ENCODE measurements around the gene RSPO1. TPM values are rescaled to one million over a fixed set of nuclear protein-coding genes. Genes with fewer than 3 reads are reported as not detected.
"Not testable (repeated sequence)": the region's sequence is repeated elsewhere in the genome, so short reads cannot be mapped to it uniquely, and the experiment has no call there.

RSPO1 gene
- under 1 TPM in 2 of 10 donors, not detected in 8; 0.10 to 0.35 TPM for total RNA-seq
- under 1 TPM in 1 of 2 donors, not detected in 1; 0.03 TPM for polyA plus RNA-seq
- long read RNA-seq, donor 1, partial matches to known transcripts = 1 of 2 reads
- long read RNA-seq, donor 1, other reads (novel, unspliced or antisense) = 0 of 2 reads
- long read RNA-seq, donor 2 = 0 reads
- long read RNA-seq, donor 3 = 0 reads

- WGBS, 2 donors = 1% methylated on average over 62 to 72 of the region's 72 CpGs
Observed at GRCh38 chr1:37634244-37634991, at the start of gene RSPO1. RSPO1 (minus strand) TSS chr1:37634892; CDS start chr1:37629661, 5,231 bp downstream.

DNA sequence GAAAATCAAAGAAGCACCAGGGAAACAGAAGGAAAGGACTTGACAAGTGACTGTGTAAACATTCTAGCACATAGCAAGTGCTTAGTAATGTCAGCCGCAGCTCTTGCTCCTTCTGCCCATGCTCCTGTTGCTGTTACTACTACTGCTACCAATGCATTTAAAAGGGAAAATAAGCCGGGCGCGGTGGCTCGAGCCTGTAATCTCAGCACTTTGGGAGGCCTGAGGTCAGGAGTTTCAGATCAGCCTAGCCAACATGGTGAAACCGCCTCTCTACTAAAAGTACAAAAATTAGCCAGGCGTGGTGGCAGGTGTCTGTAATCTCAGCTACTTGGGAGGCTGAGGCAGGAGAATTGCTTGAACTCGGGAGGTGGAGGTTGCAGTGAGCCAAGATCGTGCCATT lies 49.5 kb upstream of the RSPO1 start:
- intact Hi-C loops (cut with DNase I) = loop anchor here in 9 of 10 donors (5.0 to 10.0 kb wide), 6 partner anchors 77 to 232 kb away; partner anchors contain the start of gene GNL2 (in 1 of the 9)
- H3K9me3 ChIP-seq, H3K27ac ChIP-seq, ATAC-seq, H3K27me3 ChIP-seq, DNase-seq, H3K4me3 ChIP-seq: not testable (repeated sequence)
- peaks cover 0 to 81% (median 30%) of the 10 kb centered on the region in 9 donors for H3K36me3 ChIP-seq
- 92 to 96% methylated on average over 9 of the region's 9 CpGs for WGBS, 2 donors
- peaks cover 2 to 11% (median 7%) of the 10 kb centered on the region in 9 donors for H3K4me1 ChIP-seq

More at GRCh38 chr1:37634244-37634991, at the start of gene RSPO1:
- ATAC-seq (peak in 4 of 8 donors; percentile 25 to 59 (median 34)), DNase-seq (no peak)
- H3K27me3 ChIP-seq = peaks cover 12 to 99% (median 97%) of the 10 kb centered on the region in 7 donors
- H3K4me1 ChIP-seq = peaks cover 0 to 12% (median 5%) of the 10 kb centered on the region in 9 donors
- H3K36me3 ChIP-seq = no peaks in the 10 kb centered on the region
- TF ChIP-seq, protein P1, sequence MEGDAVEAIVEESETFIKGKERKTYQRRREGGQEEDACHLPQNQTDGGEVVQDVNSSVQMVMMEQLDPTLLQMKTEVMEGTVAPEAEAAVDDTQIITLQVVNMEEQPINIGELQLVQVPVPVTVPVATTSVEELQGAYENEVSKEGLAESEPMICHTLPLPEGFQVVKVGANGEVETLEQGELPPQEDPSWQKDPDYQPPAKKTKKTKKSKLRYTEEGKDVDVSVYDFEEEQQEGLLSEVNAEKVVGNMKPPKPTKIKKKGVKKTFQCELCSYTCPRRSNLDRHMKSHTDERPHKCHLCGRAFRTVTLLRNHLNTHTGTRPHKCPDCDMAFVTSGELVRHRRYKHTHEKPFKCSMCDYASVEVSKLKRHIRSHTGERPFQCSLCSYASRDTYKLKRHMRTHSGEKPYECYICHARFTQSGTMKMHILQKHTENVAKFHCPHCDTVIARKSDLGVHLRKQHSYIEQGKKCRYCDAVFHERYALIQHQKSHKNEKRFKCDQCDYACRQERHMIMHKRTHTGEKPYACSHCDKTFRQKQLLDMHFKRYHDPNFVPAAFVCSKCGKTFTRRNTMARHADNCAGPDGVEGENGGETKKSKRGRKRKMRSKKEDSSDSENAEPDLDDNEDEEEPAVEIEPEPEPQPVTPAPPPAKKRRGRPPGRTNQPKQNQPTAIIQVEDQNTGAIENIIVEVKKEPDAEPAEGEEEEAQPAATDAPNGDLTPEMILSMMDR (IDR thresholded peaks at IDR 0.05) = no peak
- H3K9me3 ChIP-seq = no peaks in the 10 kb centered on the region
- H3K27ac ChIP-seq = no peak within 1 kb of the TSS
- peak within 1 kb of the TSS in 7 of 10 donors; percentile 11 to 38 (median 27) for H3K4me3 ChIP-seq
- intact Hi-C loops (cut with DNase I) = no loop called here

GRCh38 chr1:37682334-37682987 lies 47.8 kb upstream of the RSPO1 start:
- Histone ChIP-seq H3K4me3 (no peak overlapping the region), H3K27ac (no peak overlapping the region), H3K27me3 (no peaks in the 10 kb centered on the region), H3K36me3 (peaks cover 0 to 70% (median 30%) of the 10 kb centered on the region in 9 donors), H3K4me1 (peaks cover 0 to 3% (median 0%) of the 10 kb centered on the region in 9 donors), H3K9me3 (no peaks in the 10 kb centered on the region)
- ATAC-seq (peak in 5 of 8 donors; percentile 56 to 78 (median 64)), DNase-seq (peak; percentile 46 to 71)
- intact Hi-C loops (cut with DNase I) = loop anchor here (2.0 to 10.0 kb wide), 8 partner anchors 75 to 230 kb away; partner anchors contain the start of gene GNL2 (in 1 of the 10)
- WGBS, 2 donors = 72 to 76% methylated on average over 5 of the region's 5 CpGs
- TF ChIP-seq, protein P1 (IDR thresholded peaks at IDR 0.05) = peak; percentile 74 to 90 (median 87)

GRCh38 chr1:37680933-37681332 lies 46.2 kb upstream of the RSPO1 start:
- intact Hi-C loops (cut with DNase I) = loop anchor here in 9 of 10 donors (2.0 to 10.0 kb wide), 8 partner anchors 74 to 229 kb away; partner anchors contain the start of gene GNL2 (in 1 of the 9)

More at GRCh38 chr1:37680933-37681332, 46.2 kb upstream of the RSPO1 start:
- Histone ChIP-seq H3K9me3 (no peaks in the 10 kb centered on the region), H3K36me3 (peaks cover 0 to 56% (median 23%) of the 10 kb centered on the region in 9 donors), H3K4me1 (peaks cover 0 to 3% (median 0%) of the 10 kb centered on the region in 9 donors), H3K27ac (no peak overlapping the region), H3K4me3 (no peak overlapping the region), H3K27me3 (no peaks in the 10 kb centered on the region)
- TF ChIP-seq, protein P1 (IDR thresholded peaks at IDR 0.05) = no peak
- ATAC-seq = no peak
- no peak for DNase-seq
- 89% methylated on average over 3 of the region's 3 CpGs for WGBS, 2 donors

All from heart right ventricle (tissue), 16 donors.